ENCODE data around the gene C12orf57. TPM values are rescaled to one million over a fixed set of nuclear protein-coding genes. Genes with fewer than 3 reads are reported as not detected.

Gene C12orf57
- total and polyA plus RNA-seq, 10 of the 15 experiments (the other 5 are each of a cell fraction or from before 2014, with no cell fraction given), result 64.5 to 377 (median 211) TPM

- no peak for TF ChIP-seq BCL3 (IDR thresholded peaks at IDR 0.05; ENCODE audit: borderline replicate concordance, insufficient read depth, low read depth, low read length, poor library complexity, severe bottlenecking)
- TF ChIP-seq, protein P1, sequence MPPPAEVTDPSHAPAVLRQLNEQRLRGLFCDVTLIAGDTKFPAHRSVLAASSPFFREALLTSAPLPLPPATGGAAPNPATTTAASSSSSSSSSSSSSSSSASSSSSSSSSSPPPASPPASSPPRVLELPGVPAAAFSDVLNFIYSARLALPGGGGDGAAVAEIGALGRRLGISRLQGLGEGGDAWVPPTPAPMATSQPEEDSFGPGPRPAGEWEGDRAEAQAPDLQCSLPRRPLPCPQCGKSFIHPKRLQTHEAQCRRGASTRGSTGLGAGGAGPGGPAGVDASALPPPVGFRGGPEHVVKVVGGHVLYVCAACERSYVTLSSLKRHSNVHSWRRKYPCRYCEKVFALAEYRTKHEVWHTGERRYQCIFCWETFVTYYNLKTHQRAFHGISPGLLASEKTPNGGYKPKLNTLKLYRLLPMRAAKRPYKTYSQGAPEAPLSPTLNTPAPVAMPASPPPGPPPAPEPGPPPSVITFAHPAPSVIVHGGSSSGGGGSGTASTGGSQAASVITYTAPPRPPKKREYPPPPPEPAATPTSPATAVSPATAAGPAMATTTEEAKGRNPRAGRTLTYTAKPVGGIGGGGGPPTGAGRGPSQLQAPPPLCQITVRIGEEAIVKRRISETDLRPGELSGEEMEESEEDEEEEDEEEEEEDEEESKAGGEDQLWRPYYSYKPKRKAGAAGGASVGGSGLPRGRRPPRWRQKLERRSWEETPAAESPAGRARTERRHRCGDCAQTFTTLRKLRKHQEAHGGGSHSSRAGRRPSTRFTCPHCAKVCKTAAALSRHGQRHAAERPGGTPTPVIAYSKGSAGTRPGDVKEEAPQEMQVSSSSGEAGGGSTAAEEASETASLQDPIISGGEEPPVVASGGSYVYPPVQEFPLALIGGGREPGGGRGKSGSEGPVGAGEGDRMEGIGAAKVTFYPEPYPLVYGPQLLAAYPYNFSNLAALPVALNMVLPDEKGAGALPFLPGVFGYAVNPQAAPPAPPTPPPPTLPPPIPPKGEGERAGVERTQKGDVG (CRISPR knock-in tag; IDR thresholded peaks at IDR 0.05), result no peak
- TF ChIP-seq RCOR1 (conservative IDR thresholded peaks at IDR 0.05; ENCODE audit: low read depth, low read length), result no peak
- no peak for TF ChIP-seq IRF3 (IDR thresholded peaks at IDR 0.05)
- peak; percentile 28; the same call in 1 of the 2 replicates for TF ChIP-seq ZBTB40 (IDR thresholded peaks at IDR 0.05; ENCODE audit: borderline replicate concordance)
- TF ChIP-seq MEF2B (IDR thresholded peaks at IDR 0.05; ENCODE audit: partially characterized antibody, poor library complexity, severe bottlenecking), result peak; percentile 28
- no peak for TF ChIP-seq SIN3A (IDR thresholded peaks at IDR 0.05; ENCODE audit: low read depth, low read length)
- TF ChIP-seq CEBPB (IDR thresholded peaks at IDR 0.05; ENCODE audit: borderline replicate concordance in 1 of 2, low read depth in 2 of 2, low read length in 2 of 2), result no peak
- TF ChIP-seq SP1 (IDR thresholded peaks at IDR 0.05; ENCODE audit: low read depth, low read length), result peak; percentile 19
- no peak for TF ChIP-seq ZBTB11 (CRISPR knock-in tag; IDR thresholded peaks at IDR 0.05)
- TF ChIP-seq IKZF1 (conservative IDR thresholded peaks at IDR 0.05), result 0 out of 2 replicates have a peak, but pooled peaks have one; percentile 7
These were observed 28.7 kb upstream of the C12orf57 start (continued) for GRCh38 chr12:6914947-6915788.

Data from GM12878 (cell line).